ENCODE data around the gene PIGA. TPM values are rescaled to one million over a fixed set of nuclear protein-coding genes. Genes with fewer than 3 reads are reported as not detected.
"Not testable (repeated sequence)": the region's sequence is repeated elsewhere in the genome, so short reads cannot be mapped to it uniquely, and the experiment has no call there.

Gene PIGA
- total RNA-seq, 1 experiment from 2014 or later, result 19.4 TPM

DNA sequence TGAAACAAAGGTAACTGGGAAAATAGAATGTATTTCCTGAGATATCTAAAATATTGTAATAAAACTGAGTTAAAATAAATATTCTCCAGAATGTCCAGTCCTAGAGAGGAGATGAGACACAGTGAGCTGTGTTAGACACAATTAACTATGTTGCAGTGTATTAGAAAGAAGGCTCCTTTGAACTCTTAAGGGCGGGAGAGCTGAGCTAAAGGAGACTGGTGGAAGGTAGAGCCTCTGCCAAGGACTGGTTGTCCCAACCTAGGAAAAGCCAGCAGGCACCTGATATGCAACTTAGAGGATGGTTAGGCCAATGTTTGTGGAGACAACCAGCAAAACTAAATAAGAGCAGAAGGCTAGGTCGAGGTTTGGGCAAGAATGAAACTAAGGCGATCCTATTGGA is 24.2 kb downstream of the PIGA start:
- ChIA-PET POLR2A (no interaction called here), CTCF (no interaction called here)
- H3K36me3 ChIP-seq (ENCODE audit: control insufficient read depth, insufficient read depth, low read length), result no peaks in the 10 kb centered on the region
- no peak overlapping the region for H3K4me3 ChIP-seq (ENCODE audit: low read depth, low read length)
- Mint-ChIP-seq H3K4me3 (ENCODE audit: unreplicated experiment) (no peak overlapping the region), H3K4me1 (ENCODE audit: low read depth, unreplicated experiment) (no peaks in the 10 kb centered on the region), H3K27ac (ENCODE audit: unreplicated experiment) (no peak overlapping the region), H3K9me3 (ENCODE audit: unreplicated experiment) (no peaks in the 10 kb centered on the region), H3K36me3 (ENCODE audit: insufficient read depth, unreplicated experiment) (no peaks in the 10 kb centered on the region), H3K27me3 (ENCODE audit: insufficient read depth, unreplicated experiment) (no peaks in the 10 kb centered on the region)
- BruUV-seq (replicated peaks), result no TSS peak
- TF ChIP-seq, protein P1, sequence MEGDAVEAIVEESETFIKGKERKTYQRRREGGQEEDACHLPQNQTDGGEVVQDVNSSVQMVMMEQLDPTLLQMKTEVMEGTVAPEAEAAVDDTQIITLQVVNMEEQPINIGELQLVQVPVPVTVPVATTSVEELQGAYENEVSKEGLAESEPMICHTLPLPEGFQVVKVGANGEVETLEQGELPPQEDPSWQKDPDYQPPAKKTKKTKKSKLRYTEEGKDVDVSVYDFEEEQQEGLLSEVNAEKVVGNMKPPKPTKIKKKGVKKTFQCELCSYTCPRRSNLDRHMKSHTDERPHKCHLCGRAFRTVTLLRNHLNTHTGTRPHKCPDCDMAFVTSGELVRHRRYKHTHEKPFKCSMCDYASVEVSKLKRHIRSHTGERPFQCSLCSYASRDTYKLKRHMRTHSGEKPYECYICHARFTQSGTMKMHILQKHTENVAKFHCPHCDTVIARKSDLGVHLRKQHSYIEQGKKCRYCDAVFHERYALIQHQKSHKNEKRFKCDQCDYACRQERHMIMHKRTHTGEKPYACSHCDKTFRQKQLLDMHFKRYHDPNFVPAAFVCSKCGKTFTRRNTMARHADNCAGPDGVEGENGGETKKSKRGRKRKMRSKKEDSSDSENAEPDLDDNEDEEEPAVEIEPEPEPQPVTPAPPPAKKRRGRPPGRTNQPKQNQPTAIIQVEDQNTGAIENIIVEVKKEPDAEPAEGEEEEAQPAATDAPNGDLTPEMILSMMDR (IDR thresholded peaks at IDR 0.05; ENCODE audit: insufficient read depth in 1 of 2, low read depth in 1 of 2, low read length in 1 of 2, severe bottlenecking in 1 of 2, unreplicated experiment in 1 of 2), result no peak
- intact Hi-C loops (cut with micrococcal nuclease; ENCODE audit: unreplicated experiment), result no loop called here
- DNase-seq, result no peak
- no peaks in the 10 kb centered on the region for H3K27me3 ChIP-seq (replicated peaks; ENCODE audit: control insufficient read depth, insufficient read depth, low read length)
- no peaks in the 10 kb centered on the region for H3K9me3 ChIP-seq
- no peaks in the 10 kb centered on the region for H3K4me1 ChIP-seq

DNA sequence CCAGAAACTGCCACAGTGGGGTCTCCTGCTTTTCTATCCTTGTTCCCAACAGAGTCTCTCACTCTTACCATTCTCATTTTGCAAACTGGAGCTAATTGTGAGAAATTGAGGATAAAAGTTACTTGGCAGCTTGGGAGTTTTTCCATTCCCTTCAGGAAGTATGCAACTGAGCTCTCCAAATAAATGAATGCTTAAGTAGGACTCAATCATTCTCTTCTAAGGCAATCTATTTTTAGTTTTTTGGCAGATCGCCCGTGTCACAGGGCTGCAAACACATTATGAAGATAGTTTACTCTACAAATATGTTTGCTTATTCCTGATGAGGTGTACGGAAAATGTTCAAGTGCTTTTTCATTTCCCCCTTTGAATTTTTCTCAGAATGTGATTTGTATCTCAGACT is 25.2 kb downstream of the PIGA start:
- Mint-ChIP-seq H3K27ac (ENCODE audit: unreplicated experiment) (no peak overlapping the region), H3K27me3 (ENCODE audit: insufficient read depth, unreplicated experiment) (no peaks in the 10 kb centered on the region), H3K4me1 (ENCODE audit: low read depth, unreplicated experiment) (no peaks in the 10 kb centered on the region), H3K4me3 (ENCODE audit: unreplicated experiment) (no peak overlapping the region), H3K9me3 (ENCODE audit: unreplicated experiment) (no peaks in the 10 kb centered on the region), H3K36me3 (ENCODE audit: insufficient read depth, unreplicated experiment) (no peaks in the 10 kb centered on the region)
- Histone ChIP-seq H3K9me3 (no peaks in the 10 kb centered on the region), H3K4me3 (ENCODE audit: low read depth, low read length) (no peak overlapping the region), H3K27me3 (replicated peaks; ENCODE audit: control insufficient read depth, insufficient read depth, low read length) (no peaks in the 10 kb centered on the region), H3K4me1 (no peaks in the 10 kb centered on the region), H3K36me3 (ENCODE audit: control insufficient read depth, insufficient read depth, low read length) (no peaks in the 10 kb centered on the region)
- intact Hi-C loops (cut with micrococcal nuclease; ENCODE audit: unreplicated experiment), result no loop called here
- no peak for DNase-seq
- no TSS peak for BruUV-seq (replicated peaks)
- ChIA-PET CTCF (interaction anchor here (0.6 kb wide), 1 partner anchor 10 kb away, joined by 3 read pairs; no protein-coding TSS in a partner anchor), POLR2A (no interaction called here)
- TF ChIP-seq, protein P1 (IDR thresholded peaks at IDR 0.05; ENCODE audit: insufficient read depth in 1 of 2, low read depth in 1 of 2, low read length in 1 of 2, severe bottlenecking in 1 of 2, unreplicated experiment in 1 of 2), result no peak

DNA sequence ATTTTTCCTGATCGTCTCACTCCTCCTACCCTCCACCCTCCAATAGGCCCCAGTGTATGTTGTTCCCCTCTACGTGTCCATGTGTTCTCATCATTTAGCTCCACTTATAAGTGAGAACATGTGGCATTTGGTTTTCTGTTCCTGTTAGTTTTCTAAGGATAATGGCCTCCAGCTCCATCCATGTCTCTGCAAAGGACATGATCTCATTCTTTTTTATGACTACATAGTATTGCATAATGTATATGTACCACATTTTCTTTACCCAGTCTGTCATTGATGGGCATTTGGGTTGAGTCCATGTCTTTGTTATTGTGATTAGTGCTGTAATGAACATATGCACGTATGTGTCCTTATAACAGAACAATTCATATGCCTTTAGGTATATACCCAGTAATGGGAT is 29.4 kb downstream of the PIGA start:
- H3K4me1 Mint-ChIP-seq (ENCODE audit: low read depth, unreplicated experiment); H3K36me3 Mint-ChIP-seq (ENCODE audit: insufficient read depth, unreplicated experiment); POLR2A ChIA-PET; H3K27ac Mint-ChIP-seq (ENCODE audit: unreplicated experiment); H3K36me3 ChIP-seq (ENCODE audit: control insufficient read depth, insufficient read depth, low read length); H3K9me3 Mint-ChIP-seq (ENCODE audit: unreplicated experiment); DNase-seq; BruUV-seq (replicated peaks); H3K4me3 ChIP-seq (ENCODE audit: low read depth, low read length); H3K27me3 ChIP-seq (replicated peaks; ENCODE audit: control insufficient read depth, insufficient read depth, low read length); H3K27me3 Mint-ChIP-seq (ENCODE audit: insufficient read depth, unreplicated experiment); H3K9me3 ChIP-seq; H3K4me3 Mint-ChIP-seq (ENCODE audit: unreplicated experiment); CTCF ChIA-PET; intact Hi-C loops (cut with micrococcal nuclease; ENCODE audit: unreplicated experiment); H3K4me1 ChIP-seq: not testable (repeated sequence)

DNA sequence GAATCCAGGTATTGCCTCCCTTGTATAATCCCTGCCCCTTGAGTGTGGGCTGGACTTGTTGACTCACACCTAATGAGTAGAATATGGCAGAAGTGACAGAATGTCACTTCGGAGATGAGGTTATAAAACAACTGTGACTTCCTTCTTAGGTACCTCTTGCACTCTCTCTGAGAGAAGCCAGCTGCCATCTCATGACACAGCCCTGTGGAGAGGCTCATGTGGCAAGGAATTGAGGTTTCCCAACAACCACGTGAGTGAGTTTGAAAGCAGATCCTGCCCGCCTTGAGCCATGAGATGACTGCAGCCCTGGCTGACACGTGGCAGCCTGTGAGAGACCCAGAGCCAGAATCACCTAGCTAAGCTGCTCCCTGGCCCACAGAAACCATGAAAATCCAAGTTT is 33.4 kb downstream of the PIGA start:
- Mint-ChIP-seq H3K4me3 (ENCODE audit: unreplicated experiment) (no peak overlapping the region), H3K9me3 (ENCODE audit: unreplicated experiment) (no peaks in the 10 kb centered on the region), H3K4me1 (ENCODE audit: low read depth, unreplicated experiment) (peaks cover 5% of the 10 kb centered on the region), H3K27me3 (ENCODE audit: insufficient read depth, unreplicated experiment) (no peaks in the 10 kb centered on the region), H3K36me3 (ENCODE audit: insufficient read depth, unreplicated experiment) (no peaks in the 10 kb centered on the region), H3K27ac (ENCODE audit: unreplicated experiment) (no peak overlapping the region)
- Histone ChIP-seq H3K4me3 (ENCODE audit: low read depth, low read length) (no peak overlapping the region), H3K36me3 (ENCODE audit: control insufficient read depth, insufficient read depth, low read length) (no peaks in the 10 kb centered on the region), H3K9me3 (no peaks in the 10 kb centered on the region), H3K4me1 (peaks cover 8% of the 10 kb centered on the region; the same call in 1 of the 2 replicates), H3K27me3 (replicated peaks; ENCODE audit: control insufficient read depth, insufficient read depth, low read length) (no peaks in the 10 kb centered on the region)
- intact Hi-C loops (cut with micrococcal nuclease; ENCODE audit: unreplicated experiment), result no loop called here
- ChIA-PET CTCF (no interaction called here), POLR2A (no interaction called here)
- DNase-seq, result no peak
- TF ChIP-seq, protein P1 (IDR thresholded peaks at IDR 0.05; ENCODE audit: insufficient read depth in 1 of 2, low read depth in 1 of 2, low read length in 1 of 2, severe bottlenecking in 1 of 2, unreplicated experiment in 1 of 2), result no peak
- no TSS peak for BruUV-seq (replicated peaks)

Measured in Caco-2 (cell line).